Lower leg skin (tissue), 4 donors: ENCODE measurements around the gene SLC44A3. TPM values are rescaled to one million over a fixed set of nuclear protein-coding genes. Genes with fewer than 3 reads are reported as not detected.

Experiments
- DNase-seq, 2 donors: peaks; one replicate each; pipeline ENCODE4 v3.0.0-alpha.2; 2019; ENCODE audit warnings: low spot score in 2 of 2
- H3K4me3 ChIP-seq: fragments of 200-600 bp; sonication (generic); 2 replicates; pipeline ENCODE4 v1.5.1; 2017; ENCODE audit warnings: mild to moderate bottlenecking, low read depth; ENCODE audit not compliant: poor library complexity, severe bottlenecking
- POLR2A ChIP-seq, 2 donors: fragments of 450-650 bp; IDR thresholded peaks; one replicate each; pipeline ENCODE4 v1.6.1; 2016 to 2017; ENCODE audit warnings: antibody characterized with exemption in 2 of 2, mild to moderate bottlenecking in 1 of 2, moderate library complexity in 1 of 2
- WGBS, 2 donors: methylation state at CpG; one replicate each; pipeline ENCODE4 v1.1.5; 2018; 5-methylcytosine and 5-hydroxymethylcytosine counted together
- intact Hi-C: fragments of 100-400 bp; cut with DNase I; formaldehyde crosslinking; loops from one replicate; pipeline ENCODE4 v1.15.0; 2023; ENCODE audit warnings: low total_unique reads
- total RNA-seq, 4 donors: library from RNA; depleted of rRNA; stranded (reverse); fragments of >200 nt; gene quantifications; one replicate each; pipeline ENCODE4 v1.1.0, GENCODE V29; 2016
- TF ChIP-seq, protein P1 (sequence below), 3 donors: fragments of 450-650 bp; IDR thresholded peaks; one replicate each; pipeline ENCODE4 v1.5.1; 2016; ENCODE audit warnings: antibody characterized with exemption in 3 of 3, mild to moderate bottlenecking in 3 of 3, moderate library complexity in 2 of 3

SLC44A3 gene
- total RNA-seq, 4 donors from 2014 or later, result 5.4 to 10.5 (median 6.1) TPM

DNA sequence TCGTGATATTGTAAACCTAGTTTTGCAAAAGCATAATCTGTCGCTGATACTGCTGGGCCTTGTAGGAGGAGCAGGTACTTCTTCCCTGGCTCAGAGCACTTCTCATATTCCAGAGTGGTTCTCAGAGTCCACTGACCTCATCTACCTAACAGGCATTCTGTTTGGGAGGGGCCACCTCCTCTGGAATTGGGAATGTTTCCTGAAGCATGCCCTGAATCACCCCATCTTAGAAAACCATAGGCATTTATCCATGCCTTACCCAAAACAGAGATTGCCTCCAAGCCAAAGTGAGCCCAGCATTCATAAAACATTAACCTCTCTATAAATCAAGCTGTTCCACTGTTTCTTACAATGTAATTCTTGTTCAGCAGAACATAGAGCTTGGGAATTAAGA lies 35.1 kb downstream of the SLC44A3 start:
- H3K4me3 ChIP-seq, result no peak overlapping the region
- intact Hi-C loops, result loop anchor here (10.0 kb wide), 1 partner anchor 69 kb away; the partner anchor contains the start of gene CNN3
- no peak for TF ChIP-seq POLR2A (IDR thresholded peaks at IDR 0.05)
- TF ChIP-seq, protein P1, sequence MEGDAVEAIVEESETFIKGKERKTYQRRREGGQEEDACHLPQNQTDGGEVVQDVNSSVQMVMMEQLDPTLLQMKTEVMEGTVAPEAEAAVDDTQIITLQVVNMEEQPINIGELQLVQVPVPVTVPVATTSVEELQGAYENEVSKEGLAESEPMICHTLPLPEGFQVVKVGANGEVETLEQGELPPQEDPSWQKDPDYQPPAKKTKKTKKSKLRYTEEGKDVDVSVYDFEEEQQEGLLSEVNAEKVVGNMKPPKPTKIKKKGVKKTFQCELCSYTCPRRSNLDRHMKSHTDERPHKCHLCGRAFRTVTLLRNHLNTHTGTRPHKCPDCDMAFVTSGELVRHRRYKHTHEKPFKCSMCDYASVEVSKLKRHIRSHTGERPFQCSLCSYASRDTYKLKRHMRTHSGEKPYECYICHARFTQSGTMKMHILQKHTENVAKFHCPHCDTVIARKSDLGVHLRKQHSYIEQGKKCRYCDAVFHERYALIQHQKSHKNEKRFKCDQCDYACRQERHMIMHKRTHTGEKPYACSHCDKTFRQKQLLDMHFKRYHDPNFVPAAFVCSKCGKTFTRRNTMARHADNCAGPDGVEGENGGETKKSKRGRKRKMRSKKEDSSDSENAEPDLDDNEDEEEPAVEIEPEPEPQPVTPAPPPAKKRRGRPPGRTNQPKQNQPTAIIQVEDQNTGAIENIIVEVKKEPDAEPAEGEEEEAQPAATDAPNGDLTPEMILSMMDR (IDR thresholded peaks at IDR 0.05), result no peak
- no peak for DNase-seq
- WGBS, 2 donors, result 33 to 44% methylated on average over 2 of the region's 2 CpGs

DNA sequence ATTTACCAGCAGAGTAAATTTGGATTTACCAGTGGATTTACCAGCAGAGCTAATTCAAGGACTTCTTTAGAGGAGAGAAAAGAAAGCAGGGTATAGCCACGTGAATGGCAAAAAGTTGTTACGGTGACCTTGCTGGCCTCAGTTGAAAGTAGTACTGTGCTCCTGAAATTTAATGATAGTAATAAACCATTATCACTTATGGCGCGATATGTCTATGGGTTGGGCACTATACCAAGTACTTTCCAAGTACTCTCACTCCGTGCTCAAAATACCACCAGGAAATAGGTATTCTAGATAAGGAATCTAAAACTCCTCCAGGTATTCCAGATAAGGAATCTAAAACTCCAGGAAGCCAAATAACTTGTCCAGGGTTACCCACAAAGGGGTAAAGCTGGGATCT lies 35.8 kb downstream of the SLC44A3 start:
- TF ChIP-seq, protein P1 (IDR thresholded peaks at IDR 0.05), result no peak
- TF ChIP-seq POLR2A (IDR thresholded peaks at IDR 0.05), result no peak
- no peak for DNase-seq
- no peak overlapping the region for H3K4me3 ChIP-seq
- 77% methylated on average over 5 of the region's 5 CpGs for WGBS, 2 donors
- intact Hi-C loops, result loop anchor here (10.0 kb wide), 1 partner anchor 69 kb away; the partner anchor contains the start of gene CNN3

DNA sequence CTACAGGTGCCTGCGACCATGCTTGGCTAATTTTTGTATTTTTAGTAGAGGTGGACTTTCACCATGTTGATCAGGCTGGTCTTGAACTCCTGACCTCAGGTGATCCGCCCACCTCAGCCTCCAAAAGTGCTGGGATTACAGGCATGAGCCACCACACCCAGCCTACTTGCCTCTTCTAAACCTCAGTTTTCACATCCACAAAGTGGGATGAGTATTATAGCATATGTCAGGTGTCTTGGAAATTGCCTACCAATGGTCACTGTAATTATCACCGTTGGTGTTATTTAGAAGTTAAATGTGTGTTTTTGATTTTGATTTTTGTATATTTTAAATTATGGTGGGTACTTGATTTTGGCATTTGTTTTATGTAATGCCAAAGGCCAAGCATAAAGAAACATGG lies 36.7 kb downstream of the SLC44A3 start:
- TF ChIP-seq POLR2A (IDR thresholded peaks at IDR 0.05), result no peak
- TF ChIP-seq, protein P1 (IDR thresholded peaks at IDR 0.05), result no peak
- DNase-seq, result no peak
- H3K4me3 ChIP-seq, result no peak overlapping the region
- 91% methylated on average over 3 of the region's 3 CpGs for WGBS, 2 donors
- intact Hi-C loops, result loop anchor here (10.0 kb wide), 1 partner anchor 68 kb away; the partner anchor contains the start of gene CNN3

DNA sequence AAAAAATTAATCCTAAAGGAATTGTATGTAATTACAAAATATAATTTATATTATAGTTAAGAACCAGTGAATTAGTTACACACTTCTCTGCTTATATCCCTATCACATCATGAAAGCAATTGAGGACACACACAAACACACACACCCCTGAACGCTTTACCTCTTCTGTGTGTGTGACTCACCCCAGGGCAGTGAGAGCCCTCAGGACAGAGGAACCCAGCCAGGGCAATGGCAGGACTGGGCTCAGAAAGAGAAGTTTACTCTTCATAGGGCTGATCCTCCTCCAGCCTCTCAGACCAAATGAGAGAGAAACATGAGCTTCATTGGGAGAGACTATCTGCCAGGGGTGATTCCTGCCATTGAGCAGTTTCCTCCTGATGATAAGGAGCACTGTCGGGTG lies 38.1 kb downstream of the SLC44A3 start:
- DNase-seq, result no peak
- TF ChIP-seq, protein P1 (IDR thresholded peaks at IDR 0.05), result no peak
- TF ChIP-seq POLR2A (IDR thresholded peaks at IDR 0.05), result no peak
- no peak overlapping the region for H3K4me3 ChIP-seq
- intact Hi-C loops, result loop anchor here (10.0 kb wide), 1 partner anchor 67 kb away; the partner anchor contains the start of gene CNN3
- WGBS, 2 donors, result 71 to 83% methylated on average over 2 of the region's 2 CpGs

DNA sequence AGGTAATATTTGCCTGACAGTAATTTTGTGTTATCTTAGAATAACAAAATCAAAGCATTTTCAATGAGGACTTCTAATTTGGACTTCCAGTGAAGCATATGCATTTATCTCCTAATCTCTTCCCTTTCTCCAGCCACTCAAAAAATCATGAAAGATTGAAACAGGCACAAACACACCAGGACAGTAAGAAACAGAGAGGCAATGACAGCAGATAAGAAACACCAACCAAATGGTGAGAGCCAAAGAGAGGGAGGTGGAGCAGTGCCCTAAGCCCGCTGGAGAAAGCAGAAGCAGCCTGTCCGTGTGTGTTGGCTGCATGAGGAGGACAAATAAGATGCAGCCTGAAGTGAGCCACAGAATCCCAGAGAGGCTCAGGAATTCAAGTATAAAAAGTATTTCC lies 39.0 kb downstream of the SLC44A3 start:
- H3K4me3 ChIP-seq, result no peak overlapping the region
- DNase-seq, result no peak
- 79 to 86% methylated on average over 2 of the region's 2 CpGs for whole genome bisulfite sequencing, 2 donors
- intact Hi-C loops, result loop anchor here (10.0 kb wide), 1 partner anchor 66 kb away; the partner anchor contains the start of gene CNN3
- no peak for TF ChIP-seq POLR2A (IDR thresholded peaks at IDR 0.05)
- TF ChIP-seq, protein P1 (IDR thresholded peaks at IDR 0.05), result no peak

DNA sequence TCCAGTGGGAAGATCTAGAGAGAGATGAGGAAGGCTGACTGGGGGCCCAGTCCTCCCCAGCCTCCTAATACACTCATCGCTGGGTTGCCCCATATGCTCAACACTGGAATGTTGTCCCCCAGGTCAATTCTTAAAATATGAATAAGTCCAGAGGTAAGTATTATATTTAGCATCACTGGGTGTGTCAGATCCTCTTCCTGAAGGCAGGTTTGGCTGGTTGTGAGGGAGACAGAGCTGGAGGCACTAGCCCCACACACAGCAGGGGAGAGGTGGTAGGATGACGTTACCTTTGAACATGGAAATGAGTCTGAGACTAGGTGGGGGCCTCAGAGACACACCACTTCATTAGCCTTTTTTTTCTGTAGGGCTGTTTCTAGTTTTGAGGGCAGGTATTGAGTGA lies 42.6 kb downstream of the SLC44A3 start:
- intact Hi-C loops, result no loop called here
- TF ChIP-seq, protein P1 (IDR thresholded peaks at IDR 0.05), result no peak
- TF ChIP-seq POLR2A (IDR thresholded peaks at IDR 0.05), result no peak

More for the DNA sequence above, 42.6 kb downstream of the SLC44A3 start:
- no peak overlapping the region for H3K4me3 ChIP-seq
- DNase-seq, result no peak
- WGBS, 2 donors, result 57 to 58% methylated on average over 2 of the region's 2 CpGs
